H1 (cell line): ENCODE data around the gene EPN2. TPM values are rescaled to one million over a fixed set of nuclear protein-coding genes. Genes with fewer than 3 reads are reported as not detected.

Experiments
- CTCF ChIA-PET: fragments of 300-600 bp; sonication (Branson Sonifier 250); formaldehyde crosslinking; loops from one replicate; lab custom pipeline; 2021; ENCODE audit not compliant: partially characterized antibody; lab: Charles Lee
- POLR2A ChIA-PET: fragments of 300-600 bp; sonication (Branson Sonifier 250); formaldehyde crosslinking; loops from one replicate; lab custom pipeline; 2021; ENCODE audit warnings: inconsistent platforms; ENCODE audit not compliant: partially characterized antibody; lab: Charles Lee
- DNase-seq, 2 experiments: peaks; one replicate each; pipeline versions ENCODE4 v3.0.0 to v3.0.0-alpha.2; 2010 to 2022; ENCODE audit warnings: low spot score in 2 of 2, low read depth in 1 of 2, mixed read lengths in 1 of 2
- FAIRE-seq: peaks from 2 replicates; lab custom pipeline; 2011; peaks lifted over from hg19 to GRCh38; lab: Jason Lieb, UNC
- H2AFZ ChIP-seq: 2 replicates; pipeline ENCODE4 v1.8.1; 2012; ENCODE audit warnings: low read length, inconsistent platforms
- H2AK5ac ChIP-seq: 2 replicates; pipeline ENCODE4 v1.6.1; 2013; ENCODE audit warnings: low read depth, low read length
- H2BK120ac ChIP-seq: replicated peaks from 2 replicates; pipeline ENCODE3; 2013; ENCODE audit warnings: low read depth, low read length, inconsistent platforms
- H2BK12ac ChIP-seq: 2 replicates; pipeline ENCODE4 v1.6.1; 2013; ENCODE audit warnings: low read depth, low read length
- H2BK15ac ChIP-seq: 2 replicates; pipeline ENCODE4 v1.6.1; 2013; ENCODE audit warnings: low read length
- H2BK20ac ChIP-seq: 2 replicates; pipeline ENCODE4 v1.6.1; 2013; ENCODE audit warnings: low read length
- H2BK5ac ChIP-seq: 2 replicates; pipeline ENCODE4 v1.6.1; 2013; ENCODE audit warnings: low read depth, low read length
- H3K14ac ChIP-seq: 2 replicates; pipeline ENCODE4 v1.6.1; 2013; ENCODE audit warnings: inconsistent platforms; ENCODE audit not compliant: insufficient read length
- H3K18ac ChIP-seq: 2 replicates; pipeline ENCODE4 v1.6.1; 2013; ENCODE audit warnings: low read length; ENCODE audit errors: extremely low read depth
- H3K23ac ChIP-seq: 2 replicates; pipeline ENCODE4 v1.6.1; 2013; ENCODE audit warnings: inconsistent platforms; ENCODE audit not compliant: insufficient read length
- H3K23me2 ChIP-seq: 2 replicates; pipeline ENCODE4 v1.6.1; 2013; ENCODE audit warnings: low read depth, low read length
- H3K27ac ChIP-seq: 2 replicates; pipeline ENCODE4 v1.6.1; 2011; ENCODE audit warnings: low read depth, low read length, inconsistent platforms
- H3K27me3 ChIP-seq, 4 experiments: replicated peaks in 1 of 4; 1 replicate in 1 of 4; 2 replicates in 3 of 4; pipeline versions ENCODE4 v1.6.1 to v1.8.1; 2011 to 2013; ENCODE audit warnings: low read length in 3 of 4, mild to moderate bottlenecking in 3 of 4, inconsistent platforms in 2 of 4, mixed read lengths in 2 of 4, moderate library complexity in 1 of 4; ENCODE audit not compliant: control insufficient read depth in 3 of 4, insufficient read depth in 3 of 4; ENCODE audit errors: extremely low read depth in 1 of 4
- H3K36me3 ChIP-seq, 4 experiments: 2 replicates each; pipeline versions ENCODE4 v1.6.1 to v1.8.1; 2011 to 2013; ENCODE audit warnings: mild to moderate bottlenecking in 4 of 4, low read length in 3 of 4, moderate library complexity in 2 of 4, control low read depth in 1 of 4, inconsistent platforms in 1 of 4; ENCODE audit not compliant: insufficient read depth in 4 of 4, control insufficient read depth in 2 of 4
- H3K4ac ChIP-seq: replicated peaks from 2 replicates; pipeline ENCODE3; 2013; ENCODE audit warnings: low read length, low read depth, mixed read lengths, inconsistent platforms; ENCODE audit not compliant: insufficient read length
- H3K4me1 ChIP-seq, 4 experiments: replicated peaks in 1 of 4; 1 replicate in 1 of 4; 2 replicates in 3 of 4; pipeline versions ENCODE4 v1.6.1 to v1.8.1; 2011 to 2013; ENCODE audit warnings: low read length in 3 of 4, inconsistent platforms in 2 of 4, mixed read lengths in 1 of 4; ENCODE audit not compliant: insufficient read depth in 4 of 4, control insufficient read depth in 3 of 4
- H3K4me2 ChIP-seq, 2 experiments: 2 replicates each; pipeline versions ENCODE4 v1.6.1 to v1.8.1; 2011 to 2013; ENCODE audit warnings: low read depth in 2 of 2, low read length in 2 of 2, control low read depth in 1 of 2, inconsistent platforms in 1 of 2, mild to moderate bottlenecking in 1 of 2; ENCODE audit not compliant: insufficient read depth in 1 of 2
- H3K4me3 ChIP-seq, 4 experiments: fragments of 200-600, 300-600 bp in 1 of 4; sonication (generic), shearing (Covaris generic), sonication (Bioruptor Twin) in 1 of 4; 2 replicates each; pipeline versions ENCODE4 v1.5.1 to v1.8.1; 2011 to 2016; ENCODE audit warnings: low read length in 4 of 4, low read depth in 3 of 4, control low read depth in 2 of 4, inconsistent platforms in 2 of 4, mild to moderate bottlenecking in 2 of 4, mixed read lengths in 1 of 4, moderate library complexity in 1 of 4; ENCODE audit not compliant: insufficient read depth in 2 of 4; ENCODE audit errors: extremely low read depth in 1 of 4
- H3K56ac ChIP-seq: replicated peaks from 2 replicates; pipeline ENCODE3; 2013; ENCODE audit warnings: low read depth, mild to moderate bottlenecking, mixed read lengths, low read length, inconsistent platforms; ENCODE audit not compliant: insufficient read length
- H3K79me1 ChIP-seq: 2 replicates; pipeline ENCODE4 v1.6.1; 2013; ENCODE audit warnings: low read depth, low read length, control low read depth
- H3K79me2 ChIP-seq, 2 experiments: 2 replicates each; pipeline versions ENCODE4 v1.6.1 to v1.8.1; 2012 to 2013; ENCODE audit warnings: low read length in 2 of 2, mild to moderate bottlenecking in 2 of 2, inconsistent platforms in 1 of 2; ENCODE audit not compliant: insufficient read depth in 2 of 2, control insufficient read depth in 1 of 2
- H3K9ac ChIP-seq, 4 experiments: replicated peaks in 1 of 4; 1 replicate in 1 of 4; 2 replicates in 3 of 4; pipeline versions ENCODE4 v1.6.1 to v1.8.1; 2011 to 2013; ENCODE audit warnings: low read depth in 3 of 4, low read length in 3 of 4, control low read depth in 2 of 4, mild to moderate bottlenecking in 2 of 4, moderate library complexity in 2 of 4, inconsistent platforms in 1 of 4; ENCODE audit errors: extremely low read depth in 1 of 4
- H3K9me3 ChIP-seq, 2 experiments: 2 replicates each; pipeline versions ENCODE4 v1.6.1 to v1.8.1; 2012 to 2013; ENCODE audit warnings: mild to moderate bottlenecking in 2 of 2, moderate library complexity in 2 of 2, control low read depth in 1 of 2, inconsistent platforms in 1 of 2, low read depth in 1 of 2, low read length in 1 of 2, mixed read lengths in 1 of 2; ENCODE audit not compliant: insufficient read depth in 2 of 2
- H4K20me1 ChIP-seq, 2 experiments: replicated peaks in 1 of 2; 2 replicates each; pipeline versions ENCODE3 to v1.8.1; 2011 to 2013; ENCODE audit warnings: inconsistent platforms in 2 of 2, low read length in 2 of 2, mild to moderate bottlenecking in 1 of 2; ENCODE audit not compliant: insufficient read depth in 2 of 2, control insufficient read depth in 1 of 2
- H4K5ac ChIP-seq: 2 replicates; pipeline ENCODE4 v1.6.1; 2013; ENCODE audit warnings: low read length, low read depth, mixed read lengths, inconsistent platforms; ENCODE audit not compliant: insufficient read length
- H4K8ac ChIP-seq: 2 replicates; pipeline ENCODE4 v1.8.0; 2013; ENCODE audit warnings: mild to moderate bottlenecking, moderate library complexity, low read length, inconsistent platforms; ENCODE audit not compliant: insufficient read depth; ENCODE audit errors: extremely low read depth
- H4K91ac ChIP-seq: replicated peaks from 2 replicates; pipeline ENCODE3; 2013; ENCODE audit warnings: low read length, mixed read lengths, inconsistent platforms; ENCODE audit not compliant: insufficient read length
- ASH2L ChIP-seq: fragments of 200-600, 300-600 bp; sonication (generic); IDR thresholded peaks from one replicate; pipeline ENCODE4 v1.7.1; 2017; ENCODE audit warnings: low read length
- CHD1 ChIP-seq: IDR thresholded peaks from 2 replicates; pipeline ENCODE4 v1.6.1; 2012; ENCODE audit warnings: low read depth, low read length, improper control_type of control experiment
- KDM5A ChIP-seq: fragments of 200-600 bp; IDR thresholded peaks from 2 replicates; pipeline ENCODE4 v1.7.1; 2012; ENCODE audit warnings: mild to moderate bottlenecking, low read length, inconsistent platforms, mixed read lengths
- RAD21 ChIP-seq, 2 experiments: IDR thresholded peaks in 1 of 2; conservative IDR thresholded peaks in 1 of 2; 2 replicates each; pipeline ENCODE4 v1.6.1; 2011; ENCODE audit warnings: low read depth in 2 of 2, low read length in 2 of 2, improper control_type of control experiment in 1 of 2, inconsistent platforms in 1 of 2, mild to moderate bottlenecking in 1 of 2, moderate library complexity in 1 of 2
- SP4 ChIP-seq: IDR thresholded peaks from 2 replicates; pipeline ENCODE4 v1.6.1; 2012; ENCODE audit warnings: low read length, inconsistent platforms
- WGBS, 2 experiments: shearing (Covaris generic) in 1 of 2; methylation state at CpG; one replicate each; pipeline versions ENCODE4 v1.1.6 to v1.1.7; 2013 to 2015; ENCODE audit warnings: low lambda C conversion rate in 2 of 2, mixed read lengths in 2 of 2, inconsistent platforms in 1 of 2, low coverage in 1 of 2, missing lambda C conversion rate in 1 of 2; ENCODE audit not compliant: insufficient replicate concordance in 2 of 2, insufficient coverage in 1 of 2, insufficient read length in 1 of 2; ENCODE audit errors: extremely low coverage in 1 of 2, missing lambda C conversion rate in 1 of 2; 5-methylcytosine and 5-hydroxymethylcytosine counted together
- polyA plus RNA-seq, 7 experiments: library from polyadenylated mRNA; depleted of rRNA in 3 of 7; stranded (reverse) in 5 of 7; unstranded in 2 of 7; fragments of >200 nt in 5 of 7; fragments of 200-250 nt in 2 of 7; gene quantifications; 1 replicate in 5 of 7; 2 replicates in 1 of 7; 4 replicates in 1 of 7; pipeline versions ENCODE4 v1.2.1 to v1.2.3, GENCODE V29; 2011 to 2013; ENCODE audit warnings: missing spikeins in 2 of 7, mixed read lengths in 2 of 7
- total RNA-seq: library from RNA; stranded (reverse); fragmentation: NEBNext Ultra II Directional; extraction: Animal tissue kit (Norgen Biotek cat#: 25700); gene quantifications from 2 replicates; pipeline ENCODE4 v1.2.1, GENCODE V29; 2021

The EPN2 gene
- total and polyA plus RNA-seq, 2 of the 8 experiments (the other 6 are each of a cell fraction or from before 2014, with no cell fraction given), result 28.7 to 55.8 TPM

- WGBS, 2 experiments, result 88% methylated on average over 6 of the region's 6 CpGs; no CpG with 5 or more reads in 1 of the 2 experiments
- Histone ChIP-seq H3K4ac (no peak overlapping the region), H2AK5ac (no peak overlapping the region), H3K23me2 (no peaks in the 10 kb centered on the region), H3K36me3 (peaks cover 0 to 4% (median 0%) of the 10 kb centered on the region in 4 experiments; a peak in 2 of 8 replicates), H3K27me3 (no peaks in the 10 kb centered on the region), H3K18ac (no peak overlapping the region), H3K27ac (no peak overlapping the region), H2AFZ (no peak overlapping the region), H2BK120ac (no peak overlapping the region), H2BK15ac (no peak overlapping the region), H4K20me1 (peaks cover 0 to 3% of the 10 kb centered on the region in 2 experiments), H2BK12ac (no peak overlapping the region), H3K4me3 (no peak overlapping the region), H3K9me3 (no peaks in the 10 kb centered on the region), H3K56ac (no peak overlapping the region), H2BK20ac (no peak overlapping the region), H3K4me2 (no peak overlapping the region), H3K4me1 (peaks cover 0 to 7% (median 3%) of the 10 kb centered on the region in 4 experiments; a peak in 2 of 7 replicates), H4K8ac (peak overlapping the region; percentile 29; the same call in 1 of the 2 replicates), H3K9ac (no peak overlapping the region), H3K79me2 (no peaks in the 10 kb centered on the region), H3K14ac (no peak overlapping the region), H2BK5ac (no peak overlapping the region), H3K79me1 (no peaks in the 10 kb centered on the region), H4K91ac (no peak overlapping the region), H3K23ac (no peak overlapping the region), H4K5ac (no peak overlapping the region)
- no peak for TF ChIP-seq ASH2L
- TF ChIP-seq SP4, result no peak
- TF ChIP-seq KDM5A, result no peak
- TF ChIP-seq RAD21 (IDR thresholded peaks at IDR 0.05 in 1 of 2, conservative IDR thresholded peaks at IDR 0.05 in 1 of 2; ENCODE audit: low read depth in 2 of 2, low read length in 2 of 2), result no peak
- TF ChIP-seq CHD1, result no peak
- CTCF ChIA-PET, result interaction anchor here (1.0 to 4.3 kb wide), 4 partner anchors 11 to 61 kb away, joined by 3 to 40 read pairs (median 3); partner anchors contain the start of gene B9D1
- POLR2A ChIA-PET, result interaction anchor here (0.8 to 1.3 kb wide), 3 partner anchors 10 to 81 kb away, joined by 3 to 5 read pairs (median 3); no protein-coding TSS in a partner anchor
- DNase-seq (no peak), FAIRE-seq (no peak)
These were observed 95.4 kb downstream of the EPN2 start for GRCh38 chr17:19332371-19333131.
